ENCODE data around the gene ATE1.

DNA sequence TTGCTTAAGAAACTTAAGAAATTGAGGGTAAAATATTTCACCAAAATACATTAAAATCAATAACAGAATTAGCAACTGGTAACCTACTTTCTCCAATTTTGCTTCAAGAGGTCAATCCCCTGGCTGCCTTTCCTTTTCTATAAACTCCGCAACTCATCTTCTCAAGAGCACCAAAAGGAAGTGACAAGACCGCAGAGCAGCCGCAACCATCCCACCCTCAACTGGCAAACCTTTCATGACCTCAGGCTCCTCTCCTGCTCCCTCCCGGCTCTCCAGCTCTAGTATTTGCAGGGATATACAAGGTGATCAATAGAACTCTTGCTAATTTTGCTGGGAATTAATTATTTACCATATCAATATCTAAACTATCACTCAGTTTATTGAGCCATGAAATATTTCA lies 88.9 kb downstream of the ATE1 start:
- TF ChIP-seq POLR2A (IDR thresholded peaks at IDR 0.05), result no peak
- TF ChIP-seq, protein P1, sequence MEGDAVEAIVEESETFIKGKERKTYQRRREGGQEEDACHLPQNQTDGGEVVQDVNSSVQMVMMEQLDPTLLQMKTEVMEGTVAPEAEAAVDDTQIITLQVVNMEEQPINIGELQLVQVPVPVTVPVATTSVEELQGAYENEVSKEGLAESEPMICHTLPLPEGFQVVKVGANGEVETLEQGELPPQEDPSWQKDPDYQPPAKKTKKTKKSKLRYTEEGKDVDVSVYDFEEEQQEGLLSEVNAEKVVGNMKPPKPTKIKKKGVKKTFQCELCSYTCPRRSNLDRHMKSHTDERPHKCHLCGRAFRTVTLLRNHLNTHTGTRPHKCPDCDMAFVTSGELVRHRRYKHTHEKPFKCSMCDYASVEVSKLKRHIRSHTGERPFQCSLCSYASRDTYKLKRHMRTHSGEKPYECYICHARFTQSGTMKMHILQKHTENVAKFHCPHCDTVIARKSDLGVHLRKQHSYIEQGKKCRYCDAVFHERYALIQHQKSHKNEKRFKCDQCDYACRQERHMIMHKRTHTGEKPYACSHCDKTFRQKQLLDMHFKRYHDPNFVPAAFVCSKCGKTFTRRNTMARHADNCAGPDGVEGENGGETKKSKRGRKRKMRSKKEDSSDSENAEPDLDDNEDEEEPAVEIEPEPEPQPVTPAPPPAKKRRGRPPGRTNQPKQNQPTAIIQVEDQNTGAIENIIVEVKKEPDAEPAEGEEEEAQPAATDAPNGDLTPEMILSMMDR (IDR thresholded peaks at IDR 0.05), result no peak
- TF ChIP-seq EP300 (IDR thresholded peaks at IDR 0.05), result no peak
- TF ChIP-seq POLR2AphosphoS5 (IDR thresholded peaks at IDR 0.05), result no peak
